ENCODE measurements around the gene FAM169A. TPM values are rescaled to one million over a fixed set of nuclear protein-coding genes. Genes with fewer than 3 reads are reported as not detected.
"Not testable (repeated sequence)": the region's sequence is repeated elsewhere in the genome, so short reads cannot be mapped to it uniquely, and the experiment has no call there.

The FAM169A gene
- total RNA-seq, 1 donor from 2014 or later, result 23.8 TPM

GRCh38 chr5:74763504-74763903 is 102.7 kb downstream of the FAM169A start:
- peaks cover 25% of the 10 kb centered on the region for H3K4me1 Mint-ChIP-seq
- no peak for TF ChIP-seq EZH2phosphoT487 (IDR thresholded peaks at IDR 0.05)
- Histone ChIP-seq H3K9me3 (ENCODE audit: low read depth) (no peaks in the 10 kb centered on the region), H3K4me2 (no peak overlapping the region), H3K79me2 (ENCODE audit: low read depth) (peaks cover 50% of the 10 kb centered on the region), H3K4me1 (peaks cover 7% of the 10 kb centered on the region), H3K4me3 (no peak overlapping the region), H3K27ac (no peak overlapping the region), H3K36me3 (peaks cover 9% of the 10 kb centered on the region), H3K9ac (no peak overlapping the region), H4K20me1 (ENCODE audit: low read depth) (peaks cover 12% of the 10 kb centered on the region), H3F3A (ENCODE audit: low read depth) (peaks cover 4% of the 10 kb centered on the region), H2AFZ (replicated peaks) (no peak overlapping the region), H3K27me3 (no peaks in the 10 kb centered on the region)
- no peak overlapping the region for H3K27ac Mint-ChIP-seq
- H3K27me3 Mint-ChIP-seq (ENCODE audit: insufficient read depth, low read depth), result peaks cover 4% of the 10 kb centered on the region
- H3K36me3 Mint-ChIP-seq, result peaks cover 3% of the 10 kb centered on the region
- DNase-seq (ENCODE audit: low spot score), result no peak
- no peaks in the 10 kb centered on the region for H3K9me3 Mint-ChIP-seq
- no peak overlapping the region for H3K4me3 Mint-ChIP-seq

- H3K4me3 Mint-ChIP-seq, result no peak overlapping the region
Measured at GRCh38 chr5:74762599-74762998, 103.6 kb downstream of the FAM169A start.

GRCh38 chr5:74761241-74761640 is 104.9 kb downstream of the FAM169A start:
- TF ChIP-seq EZH2 (IDR thresholded peaks at IDR 0.05) (no peak), CTCF (IDR thresholded peaks at IDR 0.05) (no peak), EZH2phosphoT487 (IDR thresholded peaks at IDR 0.05) (no peak)
- no peak overlapping the region for H3K27ac ChIP-seq
- H3K36me3 ChIP-seq, result peaks cover 20% of the 10 kb centered on the region
- peaks cover 30% of the 10 kb centered on the region for H3K79me2 ChIP-seq (ENCODE audit: low read depth)
- no peaks in the 10 kb centered on the region for H4K20me1 ChIP-seq (ENCODE audit: low read depth)
- H2AFZ ChIP-seq (replicated peaks), result no peak overlapping the region
- Mint-ChIP-seq H3K4me3 (no peak overlapping the region), H3K9me3 (no peaks in the 10 kb centered on the region), H3K27ac (no peak overlapping the region), H3K27me3 (ENCODE audit: insufficient read depth, low read depth) (peaks cover 2% of the 10 kb centered on the region), H3K4me1 (peaks cover 10% of the 10 kb centered on the region), H3K36me3 (peaks cover 16% of the 10 kb centered on the region)
- H3K9me3 ChIP-seq (ENCODE audit: low read depth), result no peaks in the 10 kb centered on the region
- H3K4me3 ChIP-seq, result no peak overlapping the region
- no peak for DNase-seq (ENCODE audit: low spot score)
- no peak overlapping the region for H3K4me2 ChIP-seq
- H3K27me3 ChIP-seq, result no peaks in the 10 kb centered on the region
- no peak overlapping the region for H3K9ac ChIP-seq
- H3K4me1 ChIP-seq, result no peaks in the 10 kb centered on the region
- no peaks in the 10 kb centered on the region for H3F3A ChIP-seq (ENCODE audit: low read depth)

More at GRCh38 chr5:74762599-74762998, 103.6 kb downstream of the FAM169A start:
- Histone ChIP-seq H3K4me1 (no peaks in the 10 kb centered on the region), H3K9me3 (ENCODE audit: low read depth) (no peaks in the 10 kb centered on the region), H3K4me2 (no peak overlapping the region), H3K4me3 (no peak overlapping the region), H4K20me1 (ENCODE audit: low read depth) (peaks cover 4% of the 10 kb centered on the region), H3F3A (ENCODE audit: low read depth) (peaks cover 4% of the 10 kb centered on the region), H3K9ac (no peak overlapping the region), H3K27ac (no peak overlapping the region), H3K27me3 (no peaks in the 10 kb centered on the region), H3K36me3 (peaks cover 15% of the 10 kb centered on the region), H2AFZ (replicated peaks) (no peak overlapping the region), H3K79me2 (ENCODE audit: low read depth) (peaks cover 41% of the 10 kb centered on the region)
- H3K9me3 Mint-ChIP-seq, result no peaks in the 10 kb centered on the region
- no peak for DNase-seq (ENCODE audit: low spot score)
- H3K36me3 Mint-ChIP-seq, result peaks cover 8% of the 10 kb centered on the region
- no peak overlapping the region for H3K27ac Mint-ChIP-seq
- peaks cover 3% of the 10 kb centered on the region for H3K27me3 Mint-ChIP-seq (ENCODE audit: insufficient read depth, low read depth)
- TF ChIP-seq CTCF (IDR thresholded peaks at IDR 0.05) (no peak), EZH2phosphoT487 (IDR thresholded peaks at IDR 0.05) (no peak), EZH2 (IDR thresholded peaks at IDR 0.05) (no peak)
- H3K4me1 Mint-ChIP-seq, result peaks cover 18% of the 10 kb centered on the region

GRCh38 chr5:74748742-74749141 is 117.4 kb downstream of the FAM169A start:
- not testable (repeated sequence) for DNase-seq (ENCODE audit: low spot score); H3K4me3 ChIP-seq; H3K27me3 ChIP-seq; H3K9ac ChIP-seq; H3K4me2 ChIP-seq; H3K27ac ChIP-seq; H3K4me1 ChIP-seq; H3F3A ChIP-seq (ENCODE audit: low read depth); H4K20me1 ChIP-seq (ENCODE audit: low read depth); H3K27me3 Mint-ChIP-seq (ENCODE audit: insufficient read depth, low read depth); H3K79me2 ChIP-seq (ENCODE audit: low read depth); H3K4me1 Mint-ChIP-seq; H3K9me3 Mint-ChIP-seq; H3K9me3 ChIP-seq (ENCODE audit: low read depth); H3K4me3 Mint-ChIP-seq; H3K27ac Mint-ChIP-seq; H2AFZ ChIP-seq (replicated peaks)
- peaks cover 11% of the 10 kb centered on the region for H3K36me3 ChIP-seq
- H3K36me3 Mint-ChIP-seq, result peaks cover 10% of the 10 kb centered on the region
